GM10847 (cell line): ENCODE measurements around the gene USP10.

ENCODE experiments used
- POLR2A ChIP-seq: IDR thresholded peaks from 2 replicates; pipeline ENCODE4 v1.6.1; 2011; ENCODE audit not compliant: insufficient read length; ENCODE audit errors: extremely low read depth

Gene USP10

DNA sequence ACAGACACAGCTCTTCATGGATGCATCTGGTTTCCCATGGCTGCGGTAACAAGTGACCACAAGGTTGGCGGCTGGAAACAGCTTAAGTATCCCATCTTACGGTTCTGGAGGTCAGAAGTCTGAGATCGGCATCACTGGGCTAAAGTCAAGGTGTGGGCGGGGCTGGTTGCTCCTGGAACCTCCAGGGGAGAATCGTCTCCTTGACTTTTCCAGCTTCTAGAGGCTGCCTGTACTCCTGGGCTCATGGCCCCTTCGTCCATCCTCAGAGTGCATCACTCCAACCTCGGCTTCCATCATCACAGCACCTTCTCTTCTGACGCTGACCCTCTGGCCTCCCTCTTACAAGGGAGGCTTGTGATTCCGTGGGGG lies 107.1 kb downstream of the USP10 start:
- no peak for TF ChIP-seq POLR2A

DNA sequence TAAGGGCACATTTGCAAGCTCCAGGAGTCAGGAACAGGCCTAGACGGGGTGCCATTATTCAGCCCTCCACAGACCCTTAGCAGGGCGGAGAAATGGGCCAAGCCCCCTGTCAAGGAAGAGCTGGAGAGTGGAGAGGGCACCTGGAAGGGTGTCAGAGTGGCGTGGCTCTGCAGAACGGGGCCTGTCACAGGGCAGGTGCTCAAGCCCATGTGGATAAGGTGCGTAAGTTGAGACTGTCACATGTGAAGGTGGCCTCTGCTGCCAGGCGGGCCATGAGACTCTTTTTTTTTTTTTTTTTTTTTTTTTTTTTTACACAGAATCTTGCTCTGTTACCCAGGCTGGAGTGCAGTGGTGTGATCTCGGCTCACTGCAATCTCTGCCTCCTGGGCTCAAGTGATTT lies 108.0 kb downstream of the USP10 start:
- TF ChIP-seq POLR2A: no peak

DNA sequence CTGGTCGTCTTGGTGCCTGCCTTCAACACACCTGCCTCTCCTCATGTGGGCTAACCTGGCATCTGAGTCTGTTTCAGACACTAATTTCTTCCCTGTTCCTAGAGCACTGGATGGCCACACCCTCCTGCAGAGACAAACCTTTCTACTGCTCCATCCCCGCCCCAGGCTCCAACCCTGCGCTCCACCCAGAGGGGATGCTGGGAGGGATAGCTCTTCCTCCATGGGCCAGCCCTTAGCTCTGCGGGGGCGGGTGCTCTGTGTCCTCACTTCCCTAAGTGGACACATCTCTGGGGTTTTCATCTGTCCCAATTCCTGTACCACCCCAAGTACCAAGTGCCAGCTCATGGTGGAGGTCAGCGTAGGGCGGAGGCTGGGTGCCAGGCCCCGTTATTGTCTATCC lies 109.0 kb downstream of the USP10 start:
- no peak for TF ChIP-seq POLR2A

DNA sequence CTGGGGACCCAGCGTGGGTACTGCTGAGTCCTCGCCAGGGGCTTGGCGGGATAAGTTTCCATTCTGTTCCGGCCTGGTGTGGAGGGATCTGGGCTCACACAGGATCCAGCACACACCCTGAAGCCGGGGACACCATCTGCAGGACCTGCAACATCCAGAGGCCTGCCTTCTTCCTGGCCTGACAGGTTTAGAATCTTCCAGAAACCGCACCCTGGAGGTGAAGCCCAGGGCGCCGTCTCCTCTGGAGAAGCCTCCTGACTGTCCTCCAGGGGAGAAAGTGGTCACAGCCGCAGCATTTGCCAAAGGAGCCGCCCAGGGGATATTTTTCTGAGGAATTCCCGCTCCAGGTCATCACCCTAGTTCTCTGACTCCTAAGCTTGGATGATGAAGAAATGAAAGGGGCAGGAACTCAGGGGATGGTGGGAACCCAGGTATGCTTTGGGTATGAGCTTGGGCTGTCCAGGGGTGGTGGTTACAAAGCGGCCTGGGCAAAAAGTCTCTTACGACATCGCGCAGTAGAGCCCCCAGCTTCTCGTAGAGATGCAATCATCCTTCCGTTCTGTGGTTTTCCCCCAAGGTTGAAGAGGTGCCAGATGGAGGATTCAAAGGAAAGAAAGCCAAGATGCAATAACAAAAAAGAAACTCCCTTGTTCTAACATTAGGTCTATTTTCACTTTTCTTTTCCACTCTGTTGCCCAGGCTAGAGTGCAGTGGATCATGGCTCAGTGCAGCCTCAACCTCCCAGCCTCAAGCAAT lies 110.9 kb downstream of the USP10 start:
- no peak for TF ChIP-seq POLR2A

DNA sequence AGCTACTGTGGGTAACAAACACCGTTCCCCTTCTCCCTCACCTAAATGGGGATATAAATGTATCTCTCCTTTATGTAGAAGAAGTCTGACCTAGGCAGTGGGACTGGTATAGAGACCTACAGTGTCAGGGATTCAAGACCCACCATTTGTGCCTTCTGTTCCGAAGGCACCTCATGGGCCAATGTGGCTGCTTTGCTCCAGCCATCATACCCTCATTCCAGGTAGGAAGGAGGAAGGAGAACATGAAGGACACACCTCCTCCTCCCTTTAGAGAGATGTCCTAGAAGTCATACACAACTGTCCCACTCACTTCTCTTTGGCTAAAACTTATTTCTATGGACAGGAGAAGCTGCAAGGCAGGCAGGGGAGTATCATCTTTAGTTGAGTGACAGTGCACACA lies 111.7 kb downstream of the USP10 start:
- no peak for TF ChIP-seq POLR2A

DNA sequence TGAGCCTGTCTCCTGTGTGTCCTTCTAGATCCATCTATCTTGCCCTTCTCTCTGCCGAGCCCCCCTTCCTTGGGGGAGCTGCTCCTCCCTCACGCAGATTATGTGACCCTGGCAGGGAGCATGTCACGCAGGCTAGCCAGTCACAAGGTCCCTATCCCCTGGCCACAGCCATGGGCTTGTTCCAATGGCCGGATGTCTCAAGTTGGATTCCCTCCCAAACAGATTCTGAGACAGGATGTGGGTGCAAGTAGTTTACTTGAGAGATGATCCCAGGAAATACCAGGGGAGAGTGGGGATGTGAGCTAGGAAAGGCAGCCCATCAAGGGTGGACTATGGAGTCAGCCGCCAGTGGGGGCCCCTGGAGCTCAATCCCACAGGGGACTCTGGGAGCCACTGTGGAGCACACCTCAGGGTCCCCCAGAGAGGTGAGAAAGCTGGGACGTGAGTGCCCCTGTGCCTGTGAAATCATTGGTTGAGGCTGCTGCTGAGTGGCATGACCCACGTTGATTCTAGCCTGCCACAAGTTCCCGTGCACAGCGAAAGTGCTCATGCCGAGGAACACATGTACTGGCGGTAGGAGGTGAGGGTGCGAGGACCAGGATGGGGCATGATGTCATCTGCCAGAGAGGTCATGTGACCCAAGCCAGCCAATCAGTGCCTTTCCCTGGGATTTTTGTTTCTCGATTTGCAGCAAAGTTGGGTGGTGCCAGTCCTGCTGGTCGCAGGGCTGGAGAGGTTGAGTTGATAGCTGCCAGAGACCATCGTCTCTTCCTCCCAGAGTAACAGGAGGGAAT lies 113.5 kb downstream of the USP10 start:
- TF ChIP-seq POLR2A: no peak

DNA sequence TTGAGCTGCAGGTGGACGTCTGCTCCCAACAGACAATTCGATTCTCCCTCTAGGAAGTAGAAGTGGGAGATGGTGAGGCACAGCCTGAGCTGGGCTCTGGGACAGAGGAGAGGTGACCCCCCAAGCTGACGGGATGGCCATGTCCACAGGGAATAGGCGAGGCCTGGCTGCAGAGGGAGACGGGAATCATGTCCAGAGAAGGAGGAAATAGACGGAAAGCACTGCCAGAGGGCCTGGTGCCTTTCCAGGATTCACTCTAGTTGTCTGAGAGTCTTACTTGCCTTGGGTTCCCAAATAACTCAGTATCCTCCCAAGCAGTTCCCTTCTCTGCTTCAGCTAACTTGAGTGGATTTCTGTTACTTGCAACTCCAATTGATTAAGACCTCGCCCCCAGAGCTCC lies 115.7 kb downstream of the USP10 start:
- TF ChIP-seq POLR2A: no peak

DNA sequence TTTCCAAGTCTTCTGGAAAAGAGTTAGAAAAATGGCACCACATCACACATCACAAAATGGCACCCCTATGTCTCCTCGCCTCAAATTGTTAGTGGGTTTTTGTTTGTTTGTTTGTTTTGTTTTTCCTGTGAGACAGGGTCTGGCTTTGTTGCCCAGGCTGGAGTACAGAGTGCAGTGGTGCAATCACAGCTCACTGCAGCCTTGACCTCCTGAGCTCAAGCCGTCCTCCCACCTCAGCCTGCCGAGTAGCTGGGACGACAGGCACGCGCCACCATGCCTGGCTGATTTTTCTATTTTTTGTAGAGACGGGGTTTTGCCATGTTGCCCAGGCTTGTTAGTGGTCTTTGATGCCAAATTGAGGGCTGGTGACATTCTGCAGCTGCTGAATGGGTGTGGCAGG lies 116.2 kb downstream of the USP10 start:
- TF ChIP-seq POLR2A: no peak

DNA sequence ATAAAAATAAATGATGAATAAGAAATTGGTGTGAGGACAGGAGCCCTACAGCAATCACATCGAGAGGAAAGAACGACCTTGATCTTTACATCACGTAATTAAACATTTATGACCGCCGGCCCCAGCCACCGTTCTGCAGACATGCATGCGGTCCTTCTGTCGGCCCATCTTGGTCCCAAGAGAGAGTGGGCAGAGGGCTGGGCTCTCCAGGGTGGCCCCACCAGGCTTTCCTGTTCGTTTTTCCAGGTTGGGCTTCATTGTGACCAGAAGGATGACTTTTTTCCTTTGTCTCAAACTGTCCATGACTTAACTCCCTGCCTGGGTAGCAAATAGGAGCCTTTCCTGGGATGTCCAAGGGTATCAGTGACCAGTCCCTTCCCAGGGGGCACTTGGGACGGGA lies 116.7 kb downstream of the USP10 start:
- TF ChIP-seq POLR2A: no peak

DNA sequence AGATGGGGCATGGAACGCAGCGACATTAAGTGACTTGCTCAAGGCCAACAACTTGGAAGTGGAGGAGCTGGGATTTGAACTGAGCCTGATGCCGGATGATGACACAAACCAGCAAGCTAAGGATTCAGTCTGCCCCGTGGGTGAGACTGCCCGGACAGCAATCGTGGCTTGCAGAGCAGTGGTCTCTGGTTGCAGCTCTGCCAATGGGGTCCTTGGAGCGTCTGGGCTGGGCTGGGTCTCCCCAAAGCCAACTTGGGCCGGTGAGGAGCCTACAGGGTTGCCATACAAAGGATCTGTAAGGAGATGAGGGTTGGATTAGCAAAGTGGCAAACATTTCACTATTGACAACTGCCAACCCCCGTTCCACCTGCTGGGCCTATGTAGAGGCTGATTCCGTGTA lies 117.4 kb downstream of the USP10 start:
- TF ChIP-seq POLR2A: no peak

DNA sequence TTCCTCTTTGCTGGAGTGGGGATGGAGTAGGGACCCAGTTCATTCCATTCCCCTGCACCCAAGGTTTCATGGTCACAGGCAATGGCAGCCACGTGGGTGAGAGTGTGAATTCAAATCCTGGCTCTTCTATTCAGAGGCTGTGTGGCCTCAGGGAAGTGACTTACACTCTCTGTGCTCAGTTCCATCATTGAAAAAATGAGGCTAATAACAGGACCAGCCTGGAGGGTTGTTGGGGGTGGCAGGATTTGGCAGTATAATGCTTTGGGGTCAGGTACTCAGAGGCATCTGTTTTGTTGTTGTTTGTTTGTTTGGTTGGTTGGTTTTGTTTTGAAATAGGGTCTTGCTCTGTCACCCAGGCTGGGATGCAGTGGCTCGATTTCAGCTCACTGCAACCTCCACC lies 117.8 kb downstream of the USP10 start:
- no peak for TF ChIP-seq POLR2A

DNA sequence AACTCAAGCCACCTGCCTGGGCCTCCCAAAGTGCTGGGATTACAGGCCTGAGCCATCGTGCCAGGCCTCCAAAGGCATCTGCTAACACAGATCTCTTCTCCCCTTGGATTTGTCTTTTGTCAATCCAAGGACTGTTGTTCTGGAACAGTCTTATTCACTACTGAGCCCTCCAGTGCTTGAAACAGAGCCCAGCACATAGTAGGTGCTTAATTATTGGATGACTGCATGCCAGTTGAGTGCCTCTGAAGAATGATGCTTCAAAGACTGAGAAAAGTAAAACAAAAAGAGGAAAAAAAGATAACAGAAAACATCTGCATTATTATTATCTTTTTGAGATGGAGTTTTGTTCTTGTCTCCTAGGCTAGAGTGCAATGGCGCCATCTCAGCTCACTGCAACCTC lies 118.3 kb downstream of the USP10 start:
- TF ChIP-seq POLR2A: no peak

DNA sequence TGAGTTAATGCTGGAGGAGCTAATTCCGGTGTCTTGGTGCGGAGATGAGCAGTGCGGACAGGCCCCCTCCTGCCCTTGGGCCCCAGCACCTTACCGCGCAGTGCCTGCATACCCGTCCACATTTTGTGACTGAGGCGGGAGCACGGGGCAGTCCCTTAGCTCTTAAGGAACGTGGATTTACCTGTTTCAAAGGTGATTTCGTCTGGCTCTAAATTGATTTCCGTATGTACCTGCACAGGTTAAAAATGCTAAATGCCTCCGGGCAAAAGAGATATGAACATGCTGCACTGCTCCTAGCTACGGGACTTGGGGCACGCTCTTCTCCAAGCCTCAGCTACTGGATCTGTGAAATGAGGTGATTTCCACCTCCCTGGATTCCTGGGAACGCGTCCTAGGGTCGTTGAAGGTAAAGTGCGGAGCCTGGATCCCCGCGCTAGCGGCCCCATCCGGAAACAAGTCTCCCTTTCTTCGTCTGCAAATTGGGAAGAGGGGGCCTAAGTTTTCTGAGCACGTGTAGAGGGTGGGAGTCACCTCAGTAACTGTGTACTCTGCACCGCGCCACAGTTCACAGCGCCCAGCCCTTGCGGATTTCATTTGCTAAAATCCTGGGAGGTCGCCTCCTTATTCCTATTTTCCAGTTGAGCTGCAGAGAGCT lies 119.3 kb downstream of the USP10 start:
- no peak for TF ChIP-seq POLR2A

DNA sequence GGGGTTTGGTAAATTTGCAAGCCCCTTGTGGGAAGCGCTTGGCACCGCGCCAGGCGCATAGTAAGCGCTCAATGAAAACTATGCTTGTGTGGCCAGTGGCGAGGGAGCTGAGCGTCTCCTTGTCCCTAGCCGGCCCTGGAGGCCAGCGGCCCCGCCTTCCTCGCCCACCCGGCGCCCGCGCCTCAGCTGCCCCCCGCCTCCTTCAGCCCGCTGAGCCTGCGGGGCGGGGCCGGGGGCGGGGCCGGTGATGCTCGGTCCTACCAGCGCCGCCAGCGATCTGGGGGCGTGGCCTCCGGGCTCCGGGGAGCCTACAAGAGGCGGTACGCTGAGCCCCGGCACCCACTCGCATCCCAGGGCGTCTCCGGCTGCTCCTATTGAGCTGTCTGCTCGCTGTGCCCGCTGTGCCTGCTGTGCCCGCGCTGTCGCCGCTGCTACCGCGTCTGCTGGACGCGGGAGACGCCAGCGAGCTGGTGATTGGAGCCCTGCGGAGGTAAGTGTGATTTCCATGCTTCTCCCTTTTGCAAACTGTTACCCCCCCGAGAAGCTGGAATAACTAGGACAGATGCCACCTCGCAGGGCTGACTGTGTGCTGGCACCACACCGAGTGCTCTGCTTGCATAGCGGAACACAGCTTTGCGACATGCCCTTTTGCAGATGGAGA lies 120.0 kb downstream of the USP10 start, which contains the start of gene CRISPLD2:
CRISPLD2 (plus strand) TSS at position 342 of the 661 bp plus-strand sequence. CDS start 18,511 bp downstream, outside the sequence.
- TF ChIP-seq POLR2A: no peak

DNA sequence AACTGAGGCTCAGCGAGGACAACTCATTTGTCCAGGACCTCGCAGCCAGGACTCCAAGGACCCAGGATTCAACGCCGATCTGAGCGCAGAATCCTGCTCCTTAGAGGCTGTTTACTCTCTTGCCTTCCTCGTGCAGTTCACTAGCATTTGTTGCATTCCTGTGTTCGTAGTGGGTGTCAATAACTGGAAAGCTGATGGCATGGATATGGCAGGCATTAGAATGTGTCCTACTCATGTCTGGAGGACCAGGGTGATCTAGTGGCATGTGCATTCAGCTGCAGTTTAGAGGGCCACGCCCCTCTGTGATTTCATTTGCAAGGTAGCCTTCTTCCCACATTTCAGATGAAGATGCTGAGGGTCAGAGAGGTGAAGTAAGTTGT lies 120.5 kb downstream of the USP10 start:
- no peak for TF ChIP-seq POLR2A
